Endothelial cell of umbilical vein (primary cell): ENCODE results near the gene GAB1. TPM values are rescaled to one million over a fixed set of nuclear protein-coding genes. Genes with fewer than 3 reads are reported as not detected.

Experiments
- BruUV-seq: library from RNA; stranded (reverse); fragments of 400-500 nt; replicated peaks from 2 replicates; lab custom pipeline; 2021; lab: Mats Ljungman, UMichigan
- CTCF ChIA-PET: fragments of 300-600, 350-600 bp; sonication (Branson Sonifier 250); formaldehyde crosslinking; loops from one replicate; lab custom pipeline; 2021; ENCODE audit warnings: antibody characterized with exemption, inconsistent platforms; lab: Charles Lee
- POLR2A ChIA-PET: fragments of 300-600, 350-600 bp; sonication (Branson Sonifier 250); formaldehyde crosslinking; loops from one replicate; lab custom pipeline; 2021; ENCODE audit warnings: antibody characterized with exemption, inconsistent platforms; lab: Charles Lee
- DNase-seq: peaks from one replicate; pipeline ENCODE4 v3.0.0-alpha.2; 2011; ENCODE audit warnings: low read depth, low spot score
- FAIRE-seq: peaks from 2 replicates; lab custom pipeline; 2011; peaks lifted over from hg19 to GRCh38; lab: Jason Lieb, UNC
- H2AFZ ChIP-seq: 2 replicates; pipeline ENCODE4 v1.6.0; 2012; ENCODE audit warnings: low read depth, low read length, control low read depth, inconsistent platforms
- H3K27ac ChIP-seq: 2 replicates; pipeline ENCODE4 v1.5.1; 2011; ENCODE audit warnings: low read depth, mild to moderate bottlenecking, control low read depth, low read length, moderate library complexity; ENCODE audit not compliant: insufficient read depth
- H3K27me3 ChIP-seq, 2 experiments: 2 replicates each; pipeline versions ENCODE4 v1.6.0 to v1.6.1; 2011; ENCODE audit warnings: low read length in 2 of 2, mixed read lengths in 1 of 2; ENCODE audit not compliant: control insufficient read depth in 2 of 2, insufficient read depth in 2 of 2
- H3K36me3 ChIP-seq, 2 experiments: 2 replicates in 1 of 2; 3 replicates in 1 of 2; pipeline ENCODE4 v1.5.1; 2011; ENCODE audit warnings: low read length in 2 of 2, mild to moderate bottlenecking in 1 of 2, moderate library complexity in 1 of 2; ENCODE audit not compliant: control insufficient read depth in 2 of 2, insufficient read depth in 2 of 2; ENCODE audit errors: extremely low read depth in 1 of 2
- H3K4me1 ChIP-seq: 3 replicates; pipeline ENCODE4 v1.5.1; 2011; ENCODE audit warnings: mild to moderate bottlenecking, low read length; ENCODE audit not compliant: control insufficient read depth, insufficient read depth; ENCODE audit errors: extremely low read depth
- H3K4me2 ChIP-seq: 2 replicates; pipeline ENCODE4 v1.6.1; 2011; ENCODE audit warnings: low read length, control low read depth, mixed read lengths; ENCODE audit not compliant: insufficient read depth
- H3K4me3 ChIP-seq, 3 experiments: fragments of 200-600 bp in 1 of 3; sonication (generic), shearing (Covaris generic) in 1 of 3; replicated peaks in 1 of 3; 2 replicates each; pipeline ENCODE4 v1.5.1; 2011 to 2016; ENCODE audit warnings: control low read depth in 3 of 3, low read length in 3 of 3, mild to moderate bottlenecking in 2 of 3, inconsistent platforms in 1 of 3, low read depth in 1 of 3, moderate library complexity in 1 of 3; ENCODE audit not compliant: insufficient read depth in 1 of 3
- H3K79me2 ChIP-seq: 2 replicates; pipeline ENCODE4 v1.6.0; 2012; ENCODE audit warnings: low read length, inconsistent platforms; ENCODE audit not compliant: control insufficient read depth, insufficient read depth
- H3K9ac ChIP-seq: replicated peaks from 2 replicates; pipeline ENCODE3; 2011; ENCODE audit warnings: low read length, control low read depth; ENCODE audit not compliant: insufficient read depth; ENCODE audit errors: extremely low read depth
- H3K9me1 ChIP-seq: replicated peaks from 3 replicates; pipeline ENCODE4 v1.6.0; 2011; ENCODE audit warnings: mild to moderate bottlenecking, low read length; ENCODE audit not compliant: control insufficient read depth, insufficient read depth; ENCODE audit errors: extremely low read depth
- H3K9me3 ChIP-seq: replicated peaks from 2 replicates; pipeline ENCODE4 v1.5.1; 2012; ENCODE audit warnings: low read length, inconsistent platforms; ENCODE audit not compliant: control insufficient read depth, insufficient read depth
- H4K20me1 ChIP-seq: replicated peaks from 2 replicates; pipeline ENCODE3; 2011; ENCODE audit warnings: mild to moderate bottlenecking, low read length; ENCODE audit not compliant: control insufficient read depth, insufficient read depth; ENCODE audit errors: extremely low read depth
- EZH2 ChIP-seq: IDR thresholded peaks from 2 replicates; pipeline ENCODE4 v1.6.1; 2012; ENCODE audit warnings: borderline replicate concordance, low read depth, mild to moderate bottlenecking, moderate library complexity, low read length, inconsistent platforms; ENCODE audit not compliant: severe bottlenecking
- FOS ChIP-seq: IDR thresholded peaks from 2 replicates; pipeline ENCODE4 v1.6.1; 2011; ENCODE audit warnings: mild to moderate bottlenecking, low read length, moderate library complexity, borderline replicate concordance; ENCODE audit not compliant: insufficient read depth
- GATA2 ChIP-seq: IDR thresholded peaks from 2 replicates; pipeline ENCODE4 v1.7.0; 2011; ENCODE audit warnings: low read depth, mild to moderate bottlenecking, moderate library complexity, mixed read lengths, low read length; ENCODE audit not compliant: insufficient read length, insufficient read depth
- JUN ChIP-seq: IDR thresholded peaks from 2 replicates; pipeline ENCODE4 v1.6.1; 2011; ENCODE audit warnings: borderline replicate concordance, low read depth; ENCODE audit not compliant: insufficient read length, insufficient read depth
- MYC ChIP-seq: IDR thresholded peaks from one replicate; pipeline ENCODE4 v1.6.1; 2011; ENCODE audit warnings: mild to moderate bottlenecking, low read depth, low read length
- POLR2A ChIP-seq: IDR thresholded peaks from 2 replicates; pipeline ENCODE4 v1.6.1; 2012; ENCODE audit warnings: low read depth, mild to moderate bottlenecking, control low read depth, low read length
- POLR2AphosphoS5 ChIP-seq: IDR thresholded peaks from 2 replicates; pipeline ENCODE4 v1.6.1; 2012; ENCODE audit warnings: low read depth, mild to moderate bottlenecking, control low read depth, low read length, moderate library complexity; ENCODE audit not compliant: insufficient read depth
- dilution Hi-C: fragments of 300-500 bp; cut with MboI; formaldehyde crosslinking; loops from one replicate; pipeline ENCODE4 v1.15.0; 2019; ENCODE audit warnings: low sequenced_read_pairs; ENCODE audit not compliant: extremely low pct_ligation_motif_present
- intact Hi-C: fragments of 100-400 bp; cut with micrococcal nuclease; formaldehyde crosslinking; loops from one replicate; pipeline ENCODE4 v1.10.0; 2022
- polyA plus RNA-seq, 4 experiments: library from polyadenylated mRNA; depleted of rRNA in 3 of 4; stranded (reverse) in 3 of 4; unstranded in 1 of 4; fragments of >200 nt; gene quantifications; 2 replicates each; pipeline versions ENCODE4 v1.2.1 to v1.2.3, GENCODE V29; 2011 to 2012; ENCODE audit warnings: missing spikeins in 1 of 4
- total RNA-seq: library from RNA; stranded (reverse); gene quantifications from 2 replicates; pipeline ENCODE4 v1.2.3, GENCODE V29; 2021
- TF ChIP-seq, protein P1 (sequence below), 2 donors: IDR thresholded peaks; 1 replicate in 1 of 2; 2 replicates in 1 of 2; pipeline ENCODE4 v1.5.1; 2011; ENCODE audit warnings: low read length in 2 of 2, mild to moderate bottlenecking in 2 of 2, moderate library complexity in 2 of 2, control low read depth in 1 of 2, inconsistent platforms in 1 of 2, low read depth in 1 of 2; ENCODE audit not compliant: insufficient read depth in 1 of 2; ENCODE audit errors: extremely low read depth in 1 of 2
- TF ChIP-seq, protein P2 (sequence below): IDR thresholded peaks from 2 replicates; pipeline ENCODE4 v1.6.1; 2011; ENCODE audit not compliant: insufficient read depth, insufficient read length

Gene GAB1
- total and polyA plus RNA-seq, 2 donors (not counting 3 experiments of a cell fraction or from before 2014, with no cell fraction given) = 9.3 to 37.7 TPM

DNA sequence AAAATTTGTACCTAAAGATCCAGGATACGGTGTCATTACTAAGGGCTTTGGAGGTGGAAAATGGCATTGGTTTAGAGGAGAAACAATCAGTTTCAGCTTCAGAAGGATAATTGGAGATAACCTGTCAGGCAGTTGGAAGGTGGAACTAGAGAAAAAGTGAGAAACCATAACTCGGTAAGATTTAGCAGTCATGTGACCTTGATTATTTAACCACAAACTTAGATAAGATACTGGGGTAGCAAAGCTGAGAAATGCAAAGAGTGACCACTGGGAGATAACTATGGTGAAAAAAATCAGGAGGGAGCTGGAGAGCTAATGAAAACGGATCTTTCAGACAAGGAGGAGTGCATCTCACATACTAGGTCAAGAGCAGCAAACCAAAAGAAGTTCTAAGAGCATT lies 118.5 kb downstream of the GAB1 start:
- dilution Hi-C loops = no loop called here

More for the DNA sequence above, 118.5 kb downstream of the GAB1 start:
- Histone ChIP-seq H4K20me1 (no peaks in the 10 kb centered on the region), H3K9ac (no peak overlapping the region), H3K36me3 (peaks cover 0 to 2% of the 10 kb centered on the region in 2 experiments), H3K27me3 (no peaks in the 10 kb centered on the region), H3K79me2 (no peaks in the 10 kb centered on the region), H2AFZ (no peak overlapping the region), H3K4me1 (no peaks in the 10 kb centered on the region), H3K9me3 (no peaks in the 10 kb centered on the region), H3K27ac (no peak overlapping the region), H3K4me3 (no peak overlapping the region), H3K4me2 (no peak overlapping the region), H3K9me1 (no peaks in the 10 kb centered on the region)
- FAIRE-seq (no peak), DNase-seq (no peak)
- BruUV-seq = no TSS peak
- no peak for TF ChIP-seq EZH2
- TF ChIP-seq, protein P1, sequence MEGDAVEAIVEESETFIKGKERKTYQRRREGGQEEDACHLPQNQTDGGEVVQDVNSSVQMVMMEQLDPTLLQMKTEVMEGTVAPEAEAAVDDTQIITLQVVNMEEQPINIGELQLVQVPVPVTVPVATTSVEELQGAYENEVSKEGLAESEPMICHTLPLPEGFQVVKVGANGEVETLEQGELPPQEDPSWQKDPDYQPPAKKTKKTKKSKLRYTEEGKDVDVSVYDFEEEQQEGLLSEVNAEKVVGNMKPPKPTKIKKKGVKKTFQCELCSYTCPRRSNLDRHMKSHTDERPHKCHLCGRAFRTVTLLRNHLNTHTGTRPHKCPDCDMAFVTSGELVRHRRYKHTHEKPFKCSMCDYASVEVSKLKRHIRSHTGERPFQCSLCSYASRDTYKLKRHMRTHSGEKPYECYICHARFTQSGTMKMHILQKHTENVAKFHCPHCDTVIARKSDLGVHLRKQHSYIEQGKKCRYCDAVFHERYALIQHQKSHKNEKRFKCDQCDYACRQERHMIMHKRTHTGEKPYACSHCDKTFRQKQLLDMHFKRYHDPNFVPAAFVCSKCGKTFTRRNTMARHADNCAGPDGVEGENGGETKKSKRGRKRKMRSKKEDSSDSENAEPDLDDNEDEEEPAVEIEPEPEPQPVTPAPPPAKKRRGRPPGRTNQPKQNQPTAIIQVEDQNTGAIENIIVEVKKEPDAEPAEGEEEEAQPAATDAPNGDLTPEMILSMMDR (IDR thresholded peaks at IDR 0.05; ENCODE audit: extremely low read depth in 1 of 2, insufficient read depth in 1 of 2, low read depth in 1 of 2, low read length in 2 of 2) = no peak
- no peak for TF ChIP-seq POLR2AphosphoS5
- no peak for TF ChIP-seq FOS
- no peak for TF ChIP-seq GATA2
- no peak for TF ChIP-seq MYC
- TF ChIP-seq POLR2A = no peak
- TF ChIP-seq, protein P2, sequence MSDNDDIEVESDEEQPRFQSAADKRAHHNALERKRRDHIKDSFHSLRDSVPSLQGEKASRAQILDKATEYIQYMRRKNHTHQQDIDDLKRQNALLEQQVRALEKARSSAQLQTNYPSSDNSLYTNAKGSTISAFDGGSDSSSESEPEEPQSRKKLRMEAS = no peak
- no peak for TF ChIP-seq JUN
- CTCF ChIA-PET = no interaction called here
- POLR2A ChIA-PET = no interaction called here
- intact Hi-C loops = no loop called here
